Bladder microvascular endothelial cell (primary cell): ENCODE data around the gene KIRREL3. TPM values are rescaled to one million over a fixed set of nuclear protein-coding genes. Genes with fewer than 3 reads are reported as not detected.

Experiments used
- total RNA-seq: library from RNA; depleted of rRNA; stranded (reverse); fragments of >200 nt; gene quantifications from 2 replicates; pipeline ENCODE4 v1.2.3, GENCODE V29; 2014

The KIRREL3 gene
- total RNA-seq, result under 0.01 TPM in 1 of 2 replicates, not detected in the other

DNA sequence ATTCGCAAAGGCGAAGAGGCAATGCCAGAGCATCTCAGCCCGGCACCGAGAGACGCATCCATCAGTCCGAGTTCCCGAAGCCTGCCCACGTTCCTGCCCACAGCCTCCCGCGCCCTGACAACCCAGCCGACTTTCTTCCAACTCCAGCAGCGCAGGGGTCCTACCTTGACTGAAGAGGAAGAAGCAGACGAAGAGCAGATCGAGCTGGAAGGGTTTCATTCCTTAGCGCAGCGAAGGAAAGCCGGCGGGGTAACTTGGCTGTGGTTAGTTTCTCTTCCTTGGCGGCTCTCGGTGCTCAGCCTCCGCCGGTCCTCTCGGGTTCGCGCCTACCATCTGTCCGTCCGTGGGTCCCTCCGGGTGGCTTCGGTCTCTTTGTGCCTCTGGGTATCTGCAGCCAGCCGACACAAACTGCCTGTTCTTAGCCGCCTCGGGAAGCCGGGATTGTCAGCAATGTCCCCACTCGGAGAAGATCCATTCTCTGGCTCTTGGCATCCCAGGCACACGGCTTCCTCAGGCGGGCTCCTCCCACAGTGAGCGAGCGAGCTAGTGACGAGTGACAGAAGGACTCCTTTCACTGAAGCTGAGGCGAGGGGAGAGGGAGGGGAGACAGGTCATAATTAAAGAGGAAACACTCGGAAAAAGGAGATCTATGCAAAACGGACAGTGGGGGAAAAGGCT, at the start of gene KIRREL3:
KIRREL3 (minus strand) TSS at position 480 of the 678 bp plus-strand sequence.

